CD8-positive, alpha-beta memory T cell (primary cell): Measurements from ENCODE around the gene LHPP. TPM values are rescaled to one million over a fixed set of nuclear protein-coding genes. Genes with fewer than 3 reads are reported as not detected.

Experiments
- CTCF ChIA-PET: fragments of 350-600 bp; sonication (Branson Sonifier 250); formaldehyde crosslinking; loops from one replicate; lab custom pipeline; 2021; ENCODE audit warnings: antibody characterized with exemption; lab: Charles Lee
- POLR2A ChIA-PET: fragments of 350-600 bp; sonication (Branson Sonifier 250); formaldehyde crosslinking; loops from one replicate; lab custom pipeline; 2021; ENCODE audit warnings: antibody characterized with exemption; lab: Charles Lee
- DNase-seq, 5 donors: peaks; one replicate each; pipeline versions ENCODE4 v3.0.0 to v3.0.0-alpha.2; 2020 to 2022; ENCODE audit warnings: mixed read lengths in 1 of 5
- H3K27ac ChIP-seq: one replicate; pipeline ENCODE4 v1.7.0; 2013; ENCODE audit warnings: low read depth, mild to moderate bottlenecking, low read length, moderate library complexity
- H3K27me3 ChIP-seq: 2 replicates; pipeline ENCODE4 v1.7.0; 2013; ENCODE audit warnings: low read length, mild to moderate bottlenecking; ENCODE audit not compliant: insufficient read depth, poor library complexity, severe bottlenecking
- H3K36me3 ChIP-seq: 2 replicates; pipeline ENCODE4 v1.7.0; 2013; ENCODE audit warnings: mild to moderate bottlenecking, low read length, moderate library complexity; ENCODE audit not compliant: insufficient read depth
- H3K4me1 ChIP-seq: 2 replicates; pipeline ENCODE4 v1.7.0; 2013; ENCODE audit warnings: mild to moderate bottlenecking, low read length, moderate library complexity; ENCODE audit not compliant: insufficient read depth
- H3K4me3 ChIP-seq: 2 replicates; pipeline ENCODE4 v1.7.0; 2013; ENCODE audit warnings: mild to moderate bottlenecking, low read length
- H3K9me3 ChIP-seq: 2 replicates; pipeline ENCODE4 v1.7.0; 2013; ENCODE audit warnings: mild to moderate bottlenecking, low read length
- H3K27ac Mint-ChIP-seq, 8 donors: one replicate each; pipeline ENCODE4 v1.8.0; 2020 to 2021; ENCODE audit warnings: mixed read lengths in 8 of 8, mild to moderate bottlenecking in 6 of 8, inconsistent platforms in 3 of 8, moderate library complexity in 3 of 8
- H3K27me3 Mint-ChIP-seq, 2 donors: one replicate each; pipeline ENCODE4 v1.8.0; 2020 to 2021; ENCODE audit warnings: mixed read lengths in 2 of 2, mild to moderate bottlenecking in 1 of 2, moderate library complexity in 1 of 2
- H3K36me3 Mint-ChIP-seq, 3 donors: one replicate each; pipeline ENCODE4 v1.8.0; 2020 to 2021; ENCODE audit warnings: mixed read lengths in 3 of 3, inconsistent platforms in 1 of 3, mild to moderate bottlenecking in 1 of 3
- H3K4me1 Mint-ChIP-seq, 3 donors: one replicate each; pipeline ENCODE4 v1.8.0; 2020 to 2021; ENCODE audit warnings: mixed read lengths in 3 of 3, inconsistent platforms in 1 of 3, mild to moderate bottlenecking in 1 of 3
- H3K4me3 Mint-ChIP-seq, 7 donors: one replicate each; pipeline ENCODE4 v1.8.0; 2020 to 2021; ENCODE audit warnings: mixed read lengths in 7 of 7, mild to moderate bottlenecking in 6 of 7, moderate library complexity in 4 of 7, inconsistent platforms in 2 of 7
- H3K9me3 Mint-ChIP-seq, 5 donors: one replicate each; pipeline ENCODE4 v1.8.0; 2020 to 2022; ENCODE audit warnings: mixed read lengths in 5 of 5, mild to moderate bottlenecking in 3 of 5, moderate library complexity in 2 of 5, inconsistent platforms in 1 of 5
- polyA plus RNA-seq: library from polyadenylated mRNA; unstranded; fragments of 300-500 nt; fragmentation: Illumina TruSeq; gene quantifications from one replicate; pipeline ENCODE4 v1.2.3, GENCODE V29; 2021
- total RNA-seq, 2 experiments: library from RNA; stranded (reverse); gene quantifications; one replicate each; pipeline ENCODE4 v1.2.3, GENCODE V29; 2021

Gene LHPP
- total and polyA plus RNA-seq, 3 experiments from 2014 or later: 5.2 to 19.1 (median 6.3) TPM

DNA sequence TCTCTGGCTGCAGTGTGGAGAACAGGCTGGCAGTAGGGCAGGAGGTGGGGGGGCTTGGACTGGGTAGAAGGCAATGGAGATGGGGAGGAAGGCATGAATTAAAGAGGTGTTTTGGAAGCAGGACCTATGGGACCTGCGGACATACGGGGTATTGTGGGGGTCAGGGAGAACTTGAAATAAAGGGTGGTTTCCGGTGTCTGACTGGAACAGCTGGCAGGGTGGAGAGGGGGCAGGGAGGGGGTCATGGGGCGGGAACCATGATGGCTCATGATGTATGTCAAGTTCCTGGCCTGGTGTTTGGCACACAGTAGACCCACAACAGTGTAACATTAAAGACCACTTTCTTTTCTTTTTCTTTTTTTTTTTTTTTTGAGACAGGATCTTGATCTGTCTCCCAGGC, 5.5 kb downstream of the LHPP start:
- no peak for DNase-seq
- Histone ChIP-seq H3K9me3 (no peaks in the 10 kb centered on the region), H3K27ac (no peak overlapping the region), H3K27me3 (no peaks in the 10 kb centered on the region), H3K4me1 (peaks cover 25% of the 10 kb centered on the region), H3K4me3 (no peak overlapping the region), H3K36me3 (no peaks in the 10 kb centered on the region)
- ChIA-PET POLR2A (no interaction called here), CTCF (no interaction called here)
- Mint-ChIP-seq H3K4me3 (no peak overlapping the region), H3K27ac (peak overlapping the region in 1 of 8 donors; percentile 26), H3K4me1 (peaks cover 21 to 30% (median 22%) of the 10 kb centered on the region in 3 donors), H3K9me3 (no peaks in the 10 kb centered on the region), H3K27me3 (no peaks in the 10 kb centered on the region), H3K36me3 (peaks cover 0 to 7% (median 1%) of the 10 kb centered on the region in 3 donors)

DNA sequence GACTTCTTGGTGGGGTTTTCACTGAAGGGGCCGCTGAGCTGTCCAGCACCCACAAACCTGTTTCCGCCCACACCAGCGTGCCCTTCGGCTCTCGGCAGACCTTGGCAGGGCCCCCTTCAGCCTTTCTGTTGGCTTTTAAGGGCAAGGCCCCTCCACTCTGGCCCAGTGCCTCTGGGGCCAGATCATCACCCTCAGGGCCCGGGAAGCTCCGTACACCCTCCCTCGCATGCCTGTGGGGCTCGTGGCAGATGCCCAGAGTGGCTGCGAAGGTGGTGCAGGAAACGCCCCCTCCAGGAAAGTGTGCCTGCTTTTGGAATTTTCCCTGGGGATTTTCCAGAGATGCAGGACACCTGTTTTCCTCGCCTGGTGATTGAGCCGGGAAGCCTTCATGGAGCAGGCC, 7.0 kb downstream of the LHPP start:
- Histone ChIP-seq H3K4me3 (no peak overlapping the region), H3K36me3 (no peaks in the 10 kb centered on the region), H3K9me3 (no peaks in the 10 kb centered on the region), H3K27ac (no peak overlapping the region), H3K27me3 (no peaks in the 10 kb centered on the region), H3K4me1 (peaks cover 19% of the 10 kb centered on the region)
- peaks cover 22 to 29% (median 23%) of the 10 kb centered on the region in 3 donors for H3K4me1 Mint-ChIP-seq
- no peaks in the 10 kb centered on the region for H3K27me3 Mint-ChIP-seq
- H3K36me3 Mint-ChIP-seq: peaks cover 0 to 7% (median 1%) of the 10 kb centered on the region in 3 donors
- DNase-seq: no peak
- ChIA-PET POLR2A (no interaction called here), CTCF (no interaction called here)
- H3K9me3 Mint-ChIP-seq: no peaks in the 10 kb centered on the region
- no peak overlapping the region for H3K27ac Mint-ChIP-seq
- H3K4me3 Mint-ChIP-seq: no peak overlapping the region

DNA sequence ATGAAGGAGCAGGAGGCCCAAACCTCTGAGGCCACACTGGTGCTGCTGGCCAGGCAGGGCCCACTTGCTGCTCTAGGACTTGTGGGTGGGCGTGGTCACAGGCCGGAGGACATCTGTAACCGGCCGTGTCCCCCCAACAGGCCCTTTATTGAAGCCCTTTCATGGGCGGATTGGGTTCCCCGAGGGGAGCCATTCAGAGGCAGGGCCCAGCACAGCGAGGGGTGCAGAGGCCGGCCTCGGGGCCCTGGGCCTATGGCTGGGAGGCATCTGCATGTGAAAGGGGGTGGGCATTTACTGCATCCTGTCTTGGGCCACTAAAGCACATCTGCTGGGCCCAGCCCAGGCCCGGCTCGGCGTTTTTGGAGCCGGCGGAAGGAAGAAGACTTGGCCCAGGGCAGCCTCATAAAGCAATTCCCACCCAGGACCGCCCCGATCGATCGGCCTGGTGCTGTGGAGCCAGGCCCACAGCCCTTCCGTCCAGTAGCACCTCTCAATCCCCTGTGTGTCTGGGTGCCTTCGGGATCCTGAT, 8.4 kb downstream of the LHPP start:
- H3K9me3 Mint-ChIP-seq: no peaks in the 10 kb centered on the region
- no peak overlapping the region for H3K4me3 Mint-ChIP-seq
- no peaks in the 10 kb centered on the region for H3K9me3 ChIP-seq
- no peak overlapping the region for H3K27ac Mint-ChIP-seq
- no peaks in the 10 kb centered on the region for H3K27me3 ChIP-seq
- H3K4me3 ChIP-seq: no peak overlapping the region
- H3K27ac ChIP-seq: no peak overlapping the region
- ChIA-PET POLR2A (no interaction called here), CTCF (no interaction called here)
- peaks cover 15 to 23% (median 17%) of the 10 kb centered on the region in 3 donors for H3K4me1 Mint-ChIP-seq
- peaks cover 0 to 9% (median 1%) of the 10 kb centered on the region in 3 donors for H3K36me3 Mint-ChIP-seq
- DNase-seq: no peak
- H3K4me1 ChIP-seq: peaks cover 12% of the 10 kb centered on the region
- H3K27me3 Mint-ChIP-seq: no peaks in the 10 kb centered on the region
- H3K36me3 ChIP-seq: no peaks in the 10 kb centered on the region

DNA sequence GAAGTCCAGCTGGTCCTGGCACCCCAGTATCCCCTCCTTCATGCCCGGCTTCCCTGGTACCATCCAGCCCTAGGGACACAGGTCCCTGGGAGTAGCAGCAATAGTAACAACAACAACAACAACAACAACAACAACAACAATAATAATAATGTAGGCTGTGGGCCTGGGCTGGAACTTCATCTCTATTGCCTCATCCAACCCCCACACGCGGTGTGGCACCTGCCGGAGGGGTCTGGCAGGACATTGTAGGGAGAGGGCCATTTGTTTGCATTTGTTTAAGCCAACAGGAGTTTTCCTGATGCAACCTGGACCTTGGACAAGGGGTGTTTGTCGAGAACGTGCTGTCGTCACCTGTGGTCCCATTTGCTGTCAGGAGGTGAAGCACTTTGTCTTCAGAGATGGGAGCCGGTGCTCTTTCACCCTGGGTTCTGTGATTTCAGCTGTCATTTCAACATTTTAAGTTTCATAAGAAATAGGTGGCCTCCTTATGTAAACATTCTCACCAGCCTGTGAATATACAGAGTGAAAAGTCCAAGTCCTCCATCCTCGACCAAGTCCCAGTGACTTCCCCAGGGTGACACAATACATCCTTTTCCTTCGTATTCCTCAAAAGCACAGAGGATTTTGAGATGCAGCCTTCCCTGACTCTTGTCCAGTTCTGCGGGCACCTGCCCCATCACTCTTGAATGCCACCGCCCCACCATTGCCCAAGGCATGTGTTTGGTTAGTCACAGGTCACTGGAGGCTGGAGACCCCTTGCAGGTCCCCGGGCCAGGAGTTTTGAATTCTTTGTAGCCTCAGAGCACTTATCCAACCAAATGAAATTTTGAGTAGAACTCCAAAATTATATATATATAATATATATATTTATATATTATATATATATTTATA, 9.2 kb downstream of the LHPP start:
- Mint-ChIP-seq H3K4me1 (peaks cover 7 to 15% (median 9%) of the 10 kb centered on the region in 3 donors), H3K4me3 (no peak overlapping the region), H3K9me3 (no peaks in the 10 kb centered on the region), H3K27me3 (no peaks in the 10 kb centered on the region), H3K27ac (no peak overlapping the region), H3K36me3 (peaks cover 0 to 9% (median 1%) of the 10 kb centered on the region in 3 donors)
- no peak overlapping the region for H3K4me3 ChIP-seq
- no peaks in the 10 kb centered on the region for H3K36me3 ChIP-seq
- DNase-seq: no peak
- no peaks in the 10 kb centered on the region for H3K9me3 ChIP-seq
- H3K4me1 ChIP-seq: peaks cover 4% of the 10 kb centered on the region
- no peaks in the 10 kb centered on the region for H3K27me3 ChIP-seq
- ChIA-PET CTCF (no interaction called here), POLR2A (no interaction called here)
- H3K27ac ChIP-seq: no peak overlapping the region

DNA sequence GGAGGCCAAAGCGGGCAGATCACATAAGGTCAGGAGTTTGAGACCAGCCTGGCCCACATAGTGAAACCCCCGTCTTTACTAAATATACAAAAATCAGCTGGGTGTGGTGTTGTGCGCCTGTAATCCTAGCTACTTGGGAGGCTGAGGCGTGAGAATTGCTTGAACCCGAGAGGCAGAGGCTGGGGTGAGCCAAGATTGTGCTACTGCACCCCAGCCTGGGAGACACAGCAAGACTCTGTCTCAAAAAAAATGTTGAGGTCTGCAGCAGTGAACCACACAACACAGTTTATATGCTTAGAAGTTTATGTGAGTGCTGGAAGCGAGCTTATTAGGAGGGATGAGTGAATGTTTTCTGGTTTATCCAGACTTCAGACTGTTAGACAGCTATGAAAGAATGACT, 10.4 kb downstream of the LHPP start:
- Mint-ChIP-seq H3K27me3 (no peaks in the 10 kb centered on the region), H3K27ac (peak overlapping the region in 1 of 8 donors; percentile 51), H3K9me3 (no peaks in the 10 kb centered on the region), H3K4me1 (peaks cover 4 to 10% (median 5%) of the 10 kb centered on the region in 3 donors), H3K4me3 (no peak overlapping the region), H3K36me3 (peaks cover 0 to 9% (median 1%) of the 10 kb centered on the region in 3 donors)
- POLR2A ChIA-PET: interaction anchor here (0.7 kb wide), 1 partner anchor 247 kb away, joined by 4 read pairs; no protein-coding TSS in a partner anchor
- Histone ChIP-seq H3K27me3 (no peaks in the 10 kb centered on the region), H3K27ac (no peak overlapping the region), H3K4me1 (no peaks in the 10 kb centered on the region), H3K9me3 (no peaks in the 10 kb centered on the region), H3K4me3 (no peak overlapping the region), H3K36me3 (no peaks in the 10 kb centered on the region)
- no peak for DNase-seq
- CTCF ChIA-PET: interaction anchor here (2.0 kb wide), 1 partner anchor 83 kb away, joined by 4 read pairs; no protein-coding TSS in a partner anchor

DNA sequence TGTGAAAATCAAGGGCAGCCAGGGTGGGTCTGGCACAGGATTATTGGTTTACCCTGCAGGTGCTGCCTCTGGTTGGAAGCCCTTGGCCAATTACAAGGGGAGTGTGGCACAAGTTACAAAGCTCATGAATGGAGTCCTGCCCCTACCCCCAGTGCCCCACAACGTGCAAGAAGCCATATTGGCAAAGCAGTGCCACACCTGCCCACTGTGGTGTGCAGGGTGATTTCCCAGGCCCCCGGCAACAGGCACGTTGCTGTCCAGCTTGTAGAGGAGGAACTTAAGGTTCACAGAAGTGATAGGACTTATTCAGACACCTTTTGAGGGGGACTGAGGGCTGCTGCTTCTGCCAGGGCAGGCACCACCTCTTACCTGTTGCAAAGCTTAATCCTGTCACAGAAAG, 11.4 kb downstream of the LHPP start:
- no peak overlapping the region for H3K4me3 ChIP-seq
- Mint-ChIP-seq H3K4me1 (peaks cover 4 to 8% (median 5%) of the 10 kb centered on the region in 3 donors), H3K4me3 (no peak overlapping the region), H3K36me3 (peaks cover 0 to 9% (median 1%) of the 10 kb centered on the region in 3 donors), H3K27me3 (no peaks in the 10 kb centered on the region), H3K9me3 (no peaks in the 10 kb centered on the region), H3K27ac (no peak overlapping the region)
- H3K9me3 ChIP-seq: no peaks in the 10 kb centered on the region
- DNase-seq: no peak
- ChIA-PET POLR2A (no interaction called here), CTCF (interaction anchor here (1.5 to 2.0 kb wide), 2 partner anchors 69 to 84 kb away, joined by 3 to 4 read pairs; no protein-coding TSS in a partner anchor)
- no peaks in the 10 kb centered on the region for H3K36me3 ChIP-seq
- no peaks in the 10 kb centered on the region for H3K4me1 ChIP-seq
- no peak overlapping the region for H3K27ac ChIP-seq
- no peaks in the 10 kb centered on the region for H3K27me3 ChIP-seq

DNA sequence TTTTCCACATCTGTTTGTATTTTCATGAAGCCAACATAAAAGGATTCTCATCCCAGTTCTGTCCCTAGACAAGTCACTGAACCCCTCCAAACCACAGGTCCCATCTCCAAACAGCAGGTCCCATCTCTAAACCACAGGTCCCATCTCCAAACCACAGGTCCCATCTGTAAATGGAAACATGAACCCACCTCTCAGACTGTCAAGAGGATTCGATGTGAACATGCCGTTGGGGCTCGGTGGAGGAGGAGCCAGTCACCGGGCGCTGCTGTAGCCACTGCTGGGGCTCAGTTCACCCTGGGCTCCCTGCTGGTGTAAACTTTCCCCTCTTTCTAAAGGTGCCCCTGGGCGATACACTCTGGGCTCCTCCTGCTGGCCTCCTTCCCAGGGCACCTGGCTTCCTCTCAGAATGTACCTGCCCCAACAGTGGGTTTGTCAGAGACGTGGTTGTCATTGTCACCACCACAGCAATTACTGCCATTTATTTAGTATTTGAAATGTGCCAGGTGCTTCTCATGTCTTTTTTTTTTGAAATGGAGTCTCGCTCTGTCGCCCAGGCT, 13.0 kb downstream of the LHPP start:
- no peak overlapping the region for H3K4me3 Mint-ChIP-seq
- Histone ChIP-seq H3K9me3 (no peaks in the 10 kb centered on the region), H3K4me1 (no peaks in the 10 kb centered on the region), H3K4me3 (no peak overlapping the region), H3K27ac (no peak overlapping the region), H3K36me3 (no peaks in the 10 kb centered on the region), H3K27me3 (no peaks in the 10 kb centered on the region)
- CTCF ChIA-PET: no interaction called here
- no peaks in the 10 kb centered on the region for H3K9me3 Mint-ChIP-seq
- POLR2A ChIA-PET: no interaction called here
- no peak for DNase-seq
- peak overlapping the region in 1 of 8 donors; percentile 51 for H3K27ac Mint-ChIP-seq
- peaks cover 4 to 8% (median 5%) of the 10 kb centered on the region in 3 donors for H3K4me1 Mint-ChIP-seq
- no peaks in the 10 kb centered on the region for H3K27me3 Mint-ChIP-seq
- H3K36me3 Mint-ChIP-seq: peaks cover 0 to 3% (median 1%) of the 10 kb centered on the region in 3 donors
